Measurements from ENCODE around the gene PCSK5. TPM values are rescaled to one million over a fixed set of nuclear protein-coding genes. Genes with fewer than 3 reads are reported as not detected.

Gene PCSK5
- total RNA-seq, 2 experiments from 2014 or later: 14.4 to 15.2 TPM

DNA sequence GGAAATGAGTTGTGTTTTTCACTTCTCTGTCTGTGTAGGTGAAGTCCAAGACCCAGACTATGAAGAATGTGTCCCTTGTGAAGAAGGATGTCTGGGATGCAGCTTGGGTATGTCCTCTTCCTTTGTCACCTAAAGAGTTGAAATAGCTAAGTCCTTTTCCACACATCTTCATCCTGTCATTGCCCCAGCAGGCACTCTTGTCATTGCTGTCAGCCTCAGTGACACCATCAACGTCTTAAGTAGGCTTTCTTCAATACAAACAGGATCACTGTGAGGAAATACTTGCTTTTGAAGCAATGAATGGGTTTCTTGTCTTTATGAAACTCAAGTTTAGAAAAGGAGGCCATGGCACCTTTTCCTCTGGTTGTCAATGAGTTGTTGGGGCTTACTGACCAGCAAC lies 350.1 kb downstream of the PCSK5 start:
- Mint-ChIP-seq H3K27ac (no peak overlapping the region), H3K4me3 (no peak overlapping the region), H3K9me3 (no peaks in the 10 kb centered on the region), H3K27me3 (peaks cover under 1% of the 10 kb centered on the region), H3K36me3 (ENCODE audit: low read depth) (no peaks in the 10 kb centered on the region), H3K4me1 (ENCODE audit: low read depth) (no peaks in the 10 kb centered on the region)
- intact Hi-C loops (cut with DNase I, micrococcal nuclease): no loop called here
- CTCF ChIA-PET: no interaction called here
- TF ChIP-seq, protein P1, sequence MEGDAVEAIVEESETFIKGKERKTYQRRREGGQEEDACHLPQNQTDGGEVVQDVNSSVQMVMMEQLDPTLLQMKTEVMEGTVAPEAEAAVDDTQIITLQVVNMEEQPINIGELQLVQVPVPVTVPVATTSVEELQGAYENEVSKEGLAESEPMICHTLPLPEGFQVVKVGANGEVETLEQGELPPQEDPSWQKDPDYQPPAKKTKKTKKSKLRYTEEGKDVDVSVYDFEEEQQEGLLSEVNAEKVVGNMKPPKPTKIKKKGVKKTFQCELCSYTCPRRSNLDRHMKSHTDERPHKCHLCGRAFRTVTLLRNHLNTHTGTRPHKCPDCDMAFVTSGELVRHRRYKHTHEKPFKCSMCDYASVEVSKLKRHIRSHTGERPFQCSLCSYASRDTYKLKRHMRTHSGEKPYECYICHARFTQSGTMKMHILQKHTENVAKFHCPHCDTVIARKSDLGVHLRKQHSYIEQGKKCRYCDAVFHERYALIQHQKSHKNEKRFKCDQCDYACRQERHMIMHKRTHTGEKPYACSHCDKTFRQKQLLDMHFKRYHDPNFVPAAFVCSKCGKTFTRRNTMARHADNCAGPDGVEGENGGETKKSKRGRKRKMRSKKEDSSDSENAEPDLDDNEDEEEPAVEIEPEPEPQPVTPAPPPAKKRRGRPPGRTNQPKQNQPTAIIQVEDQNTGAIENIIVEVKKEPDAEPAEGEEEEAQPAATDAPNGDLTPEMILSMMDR (IDR thresholded peaks at IDR 0.05): no peak
- Histone ChIP-seq H3K4me3 (ENCODE audit: low read length) (no peak overlapping the region), H3K27ac (ENCODE audit: low read depth in 1 of 2, low read length in 2 of 2) (no peak overlapping the region), H3K9me3 (ENCODE audit: control insufficient read depth in 1 of 2, insufficient read depth in 1 of 2, low read length in 2 of 2) (no peaks in the 10 kb centered on the region), H3K4me1 (ENCODE audit: insufficient read depth, low read length) (no peaks in the 10 kb centered on the region), H3K36me3 (ENCODE audit: insufficient read depth, low read length) (no peaks in the 10 kb centered on the region), H3K27me3 (ENCODE audit: control insufficient read depth in 1 of 2, insufficient read depth in 2 of 2, low read length in 2 of 2) (no peaks in the 10 kb centered on the region)
- POLR2A ChIA-PET: no interaction called here
- ATAC-seq (ENCODE audit: poor library complexity) (no peak), DNase-seq (no peak)

DNA sequence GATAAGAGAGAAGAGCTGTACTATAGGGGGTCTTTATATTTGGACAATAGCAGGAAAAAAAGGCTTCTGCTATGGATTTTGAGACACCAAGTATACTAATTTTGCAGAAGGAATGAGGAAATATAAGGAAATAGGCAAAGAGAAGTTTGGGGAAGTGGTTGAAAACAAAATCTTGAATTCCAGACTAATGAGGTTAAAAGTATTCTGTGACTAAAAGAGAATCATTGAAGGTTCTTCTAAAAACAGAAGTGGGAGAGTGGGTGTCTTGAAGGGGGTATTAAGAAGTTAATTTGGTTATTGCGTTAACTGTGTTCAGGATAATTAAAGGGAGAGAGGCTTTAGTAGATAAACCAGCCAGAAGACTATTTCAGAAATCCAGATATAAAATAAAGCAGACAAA lies 355.0 kb downstream of the PCSK5 start:
- Histone ChIP-seq H3K36me3 (ENCODE audit: insufficient read depth, low read length) (no peaks in the 10 kb centered on the region), H3K27me3 (ENCODE audit: control insufficient read depth in 1 of 2, insufficient read depth in 2 of 2, low read length in 2 of 2) (no peaks in the 10 kb centered on the region), H3K4me1 (ENCODE audit: insufficient read depth, low read length) (no peaks in the 10 kb centered on the region), H3K27ac (ENCODE audit: low read depth in 1 of 2, low read length in 2 of 2) (no peak overlapping the region), H3K9me3 (ENCODE audit: control insufficient read depth in 1 of 2, insufficient read depth in 1 of 2, low read length in 2 of 2) (no peaks in the 10 kb centered on the region), H3K4me3 (ENCODE audit: low read length) (no peak overlapping the region)
- ATAC-seq (ENCODE audit: poor library complexity) (no peak), DNase-seq (no peak)
- TF ChIP-seq, protein P1 (IDR thresholded peaks at IDR 0.05): no peak
- intact Hi-C loops (cut with DNase I, micrococcal nuclease): no loop called here
- no peak overlapping the region for H3K4me3 Mint-ChIP-seq
- CTCF ChIA-PET: no interaction called here
- no peaks in the 10 kb centered on the region for H3K9me3 Mint-ChIP-seq
- H3K4me1 Mint-ChIP-seq (ENCODE audit: low read depth): no peaks in the 10 kb centered on the region
- POLR2A ChIA-PET: no interaction called here
- H3K36me3 Mint-ChIP-seq (ENCODE audit: low read depth): no peaks in the 10 kb centered on the region
- no peak overlapping the region for H3K27ac Mint-ChIP-seq
- H3K27me3 Mint-ChIP-seq: no peaks in the 10 kb centered on the region

DNA sequence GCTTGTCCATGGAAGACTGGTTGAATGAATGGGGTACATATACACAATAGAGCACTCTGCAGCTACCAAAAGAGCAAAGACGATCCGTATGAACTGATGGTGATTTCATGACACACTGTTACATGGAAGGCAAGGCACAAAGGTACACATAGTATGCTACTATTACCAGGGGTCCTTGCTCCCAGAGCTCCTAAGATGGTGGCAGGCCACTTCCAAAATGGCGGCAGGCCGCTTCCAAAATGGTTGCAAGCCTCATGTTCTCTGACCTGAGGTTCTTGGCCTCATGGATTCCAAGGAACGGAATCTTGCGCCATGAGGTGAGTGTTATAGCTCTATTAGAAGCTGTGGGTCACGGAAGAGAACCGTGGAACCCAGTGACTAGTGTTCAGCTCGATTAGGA lies 356.2 kb downstream of the PCSK5 start:
- no peak overlapping the region for H3K27ac Mint-ChIP-seq
- H3K4me1 Mint-ChIP-seq (ENCODE audit: low read depth): no peaks in the 10 kb centered on the region
- H3K9me3 Mint-ChIP-seq: no peaks in the 10 kb centered on the region
- H3K9me3 ChIP-seq (ENCODE audit: control insufficient read depth in 1 of 2, insufficient read depth in 1 of 2, low read length in 2 of 2): no peaks in the 10 kb centered on the region
- H3K27me3 Mint-ChIP-seq: no peaks in the 10 kb centered on the region
- H3K4me1 ChIP-seq (ENCODE audit: insufficient read depth, low read length): no peaks in the 10 kb centered on the region
- no peak overlapping the region for H3K4me3 ChIP-seq (ENCODE audit: low read length)
- intact Hi-C loops (cut with DNase I, micrococcal nuclease): no loop called here
- ChIA-PET POLR2A (no interaction called here), CTCF (no interaction called here)
- no peak for ATAC-seq (ENCODE audit: poor library complexity)
- DNase-seq: no peak
- no peaks in the 10 kb centered on the region for H3K36me3 ChIP-seq (ENCODE audit: insufficient read depth, low read length)
- no peaks in the 10 kb centered on the region for H3K27me3 ChIP-seq (ENCODE audit: control insufficient read depth in 1 of 2, insufficient read depth in 2 of 2, low read length in 2 of 2)
- TF ChIP-seq, protein P1 (IDR thresholded peaks at IDR 0.05): no peak
- H3K36me3 Mint-ChIP-seq (ENCODE audit: low read depth): no peaks in the 10 kb centered on the region
- H3K4me3 Mint-ChIP-seq: no peak overlapping the region
- no peak overlapping the region for H3K27ac ChIP-seq (ENCODE audit: low read depth in 1 of 2, low read length in 2 of 2)

Data from CD4-positive, alpha-beta T cell (primary cell).